Esophagus squamous epithelium (tissue), 4 donors: ENCODE measurements around the gene IFIT3.

Experiments used
- POLR2A ChIP-seq, 4 donors: fragments of 450-650 bp; IDR thresholded peaks; one replicate each; pipeline ENCODE4 v1.6.1; 2017; ENCODE audit warnings: antibody characterized with exemption in 4 of 4, mild to moderate bottlenecking in 4 of 4, moderate library complexity in 3 of 4
- TF ChIP-seq, protein P1 (sequence below), 6 experiments: fragments of 450-650 bp in 4 of 6; fragments of 200-600 bp in 2 of 6; sonication (generic) in 2 of 6; IDR thresholded peaks; one replicate each; pipeline ENCODE4 v1.5.1; 2016 to 2019; ENCODE audit warnings: antibody characterized with exemption in 6 of 6, mild to moderate bottlenecking in 4 of 6, moderate library complexity in 4 of 6

GRCh38 chr10:89336241-89336640 is 8.4 kb downstream of the IFIT3 start:
- TF ChIP-seq, protein P1, sequence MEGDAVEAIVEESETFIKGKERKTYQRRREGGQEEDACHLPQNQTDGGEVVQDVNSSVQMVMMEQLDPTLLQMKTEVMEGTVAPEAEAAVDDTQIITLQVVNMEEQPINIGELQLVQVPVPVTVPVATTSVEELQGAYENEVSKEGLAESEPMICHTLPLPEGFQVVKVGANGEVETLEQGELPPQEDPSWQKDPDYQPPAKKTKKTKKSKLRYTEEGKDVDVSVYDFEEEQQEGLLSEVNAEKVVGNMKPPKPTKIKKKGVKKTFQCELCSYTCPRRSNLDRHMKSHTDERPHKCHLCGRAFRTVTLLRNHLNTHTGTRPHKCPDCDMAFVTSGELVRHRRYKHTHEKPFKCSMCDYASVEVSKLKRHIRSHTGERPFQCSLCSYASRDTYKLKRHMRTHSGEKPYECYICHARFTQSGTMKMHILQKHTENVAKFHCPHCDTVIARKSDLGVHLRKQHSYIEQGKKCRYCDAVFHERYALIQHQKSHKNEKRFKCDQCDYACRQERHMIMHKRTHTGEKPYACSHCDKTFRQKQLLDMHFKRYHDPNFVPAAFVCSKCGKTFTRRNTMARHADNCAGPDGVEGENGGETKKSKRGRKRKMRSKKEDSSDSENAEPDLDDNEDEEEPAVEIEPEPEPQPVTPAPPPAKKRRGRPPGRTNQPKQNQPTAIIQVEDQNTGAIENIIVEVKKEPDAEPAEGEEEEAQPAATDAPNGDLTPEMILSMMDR (IDR thresholded peaks at IDR 0.05), result no peak
- TF ChIP-seq POLR2A (IDR thresholded peaks at IDR 0.05), result no peak
